ENCODE measurements around the gene MATN1.

DNA sequence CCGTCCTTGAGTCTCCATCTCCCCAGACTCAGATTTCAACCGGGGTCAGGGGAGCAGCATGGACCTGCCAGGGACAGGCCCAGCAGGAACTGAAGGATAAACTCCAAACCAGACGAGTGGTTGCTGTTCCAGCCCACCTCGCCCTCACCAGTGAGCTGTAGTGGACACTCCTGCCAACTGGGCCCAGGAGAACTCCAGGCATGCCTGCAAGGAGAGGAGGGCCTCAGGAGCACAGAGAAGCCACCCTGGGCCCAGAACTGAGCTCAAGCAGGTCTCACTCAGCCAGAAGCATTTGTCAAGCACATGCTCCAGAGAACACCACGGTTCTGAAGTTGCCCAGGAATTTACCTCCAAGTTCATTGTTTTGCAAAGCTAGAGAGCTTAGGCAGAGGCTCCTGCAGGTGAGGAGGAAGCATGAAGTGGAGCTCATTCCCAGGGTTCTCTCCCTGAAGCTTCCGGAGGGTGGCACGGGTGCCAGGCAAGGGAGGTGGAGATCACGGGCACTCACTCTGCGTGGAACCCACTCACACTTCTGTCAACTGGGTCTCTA is 61.0 kb downstream of the MATN1 start:
- TF ChIP-seq, protein P1, sequence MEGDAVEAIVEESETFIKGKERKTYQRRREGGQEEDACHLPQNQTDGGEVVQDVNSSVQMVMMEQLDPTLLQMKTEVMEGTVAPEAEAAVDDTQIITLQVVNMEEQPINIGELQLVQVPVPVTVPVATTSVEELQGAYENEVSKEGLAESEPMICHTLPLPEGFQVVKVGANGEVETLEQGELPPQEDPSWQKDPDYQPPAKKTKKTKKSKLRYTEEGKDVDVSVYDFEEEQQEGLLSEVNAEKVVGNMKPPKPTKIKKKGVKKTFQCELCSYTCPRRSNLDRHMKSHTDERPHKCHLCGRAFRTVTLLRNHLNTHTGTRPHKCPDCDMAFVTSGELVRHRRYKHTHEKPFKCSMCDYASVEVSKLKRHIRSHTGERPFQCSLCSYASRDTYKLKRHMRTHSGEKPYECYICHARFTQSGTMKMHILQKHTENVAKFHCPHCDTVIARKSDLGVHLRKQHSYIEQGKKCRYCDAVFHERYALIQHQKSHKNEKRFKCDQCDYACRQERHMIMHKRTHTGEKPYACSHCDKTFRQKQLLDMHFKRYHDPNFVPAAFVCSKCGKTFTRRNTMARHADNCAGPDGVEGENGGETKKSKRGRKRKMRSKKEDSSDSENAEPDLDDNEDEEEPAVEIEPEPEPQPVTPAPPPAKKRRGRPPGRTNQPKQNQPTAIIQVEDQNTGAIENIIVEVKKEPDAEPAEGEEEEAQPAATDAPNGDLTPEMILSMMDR (IDR thresholded peaks at IDR 0.05): no peak
- no peak for TF ChIP-seq ZFX (IDR thresholded peaks at IDR 0.05; ENCODE audit: borderline replicate concordance)

Measured in 22Rv1 (cell line).